ENCODE data around the gene SCLY. TPM values are rescaled to one million over a fixed set of nuclear protein-coding genes. Genes with fewer than 3 reads are reported as not detected.
A peak's percentile ranks its signal among the peaks of the same experiment; 100 is the strongest.

Gene SCLY
- total and polyA plus RNA-seq, 9 donors: 7.3 to 18.0 (median 12.5) TPM

DNA sequence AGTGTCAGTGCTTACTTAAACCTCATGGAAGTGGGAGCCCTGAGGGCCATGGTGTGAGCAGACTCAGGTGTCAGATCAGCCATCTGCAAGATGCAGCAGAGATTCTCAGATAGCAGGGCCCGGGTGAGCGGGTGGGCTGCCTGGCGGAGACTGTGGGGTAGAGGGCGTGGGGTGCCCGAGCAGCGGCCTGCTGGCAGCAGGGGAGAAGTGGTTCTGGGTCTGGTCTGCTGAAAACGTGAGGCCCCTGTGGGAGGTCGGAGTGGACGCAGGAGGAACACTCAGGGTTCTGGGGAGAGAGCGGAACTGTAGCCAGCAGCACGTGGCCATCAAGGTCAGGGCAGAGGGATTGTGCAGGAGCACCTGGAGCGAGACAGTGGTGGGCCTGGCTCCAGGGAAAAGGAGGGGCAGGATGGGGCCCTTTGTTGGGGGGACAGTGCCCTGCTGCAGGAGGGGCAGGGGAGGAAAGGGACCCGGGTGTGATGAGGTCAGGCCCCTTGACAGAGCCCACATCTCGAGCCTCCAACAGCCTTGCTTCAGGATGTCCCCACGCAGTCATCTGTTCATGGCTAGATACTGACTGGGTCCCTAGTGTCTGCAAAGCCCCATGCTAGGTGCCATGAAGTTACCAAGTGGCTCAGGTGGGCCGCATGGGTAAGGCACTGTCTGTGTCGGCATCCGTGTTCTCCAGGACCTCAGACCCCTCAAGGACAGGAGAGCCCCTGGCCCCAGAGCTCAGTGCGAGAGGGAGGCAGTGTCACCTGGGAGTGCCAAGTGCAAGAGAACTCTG lies 36.6 kb downstream of the SCLY start:
- no peak for DNase-seq
- H3K36me3 ChIP-seq: no peaks in the 10 kb centered on the region
- intact Hi-C loops (cut with DNase I): no loop called here
- TF ChIP-seq, protein P1, sequence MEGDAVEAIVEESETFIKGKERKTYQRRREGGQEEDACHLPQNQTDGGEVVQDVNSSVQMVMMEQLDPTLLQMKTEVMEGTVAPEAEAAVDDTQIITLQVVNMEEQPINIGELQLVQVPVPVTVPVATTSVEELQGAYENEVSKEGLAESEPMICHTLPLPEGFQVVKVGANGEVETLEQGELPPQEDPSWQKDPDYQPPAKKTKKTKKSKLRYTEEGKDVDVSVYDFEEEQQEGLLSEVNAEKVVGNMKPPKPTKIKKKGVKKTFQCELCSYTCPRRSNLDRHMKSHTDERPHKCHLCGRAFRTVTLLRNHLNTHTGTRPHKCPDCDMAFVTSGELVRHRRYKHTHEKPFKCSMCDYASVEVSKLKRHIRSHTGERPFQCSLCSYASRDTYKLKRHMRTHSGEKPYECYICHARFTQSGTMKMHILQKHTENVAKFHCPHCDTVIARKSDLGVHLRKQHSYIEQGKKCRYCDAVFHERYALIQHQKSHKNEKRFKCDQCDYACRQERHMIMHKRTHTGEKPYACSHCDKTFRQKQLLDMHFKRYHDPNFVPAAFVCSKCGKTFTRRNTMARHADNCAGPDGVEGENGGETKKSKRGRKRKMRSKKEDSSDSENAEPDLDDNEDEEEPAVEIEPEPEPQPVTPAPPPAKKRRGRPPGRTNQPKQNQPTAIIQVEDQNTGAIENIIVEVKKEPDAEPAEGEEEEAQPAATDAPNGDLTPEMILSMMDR (IDR thresholded peaks at IDR 0.05): no peak
- TF ChIP-seq POLR2A (IDR thresholded peaks at IDR 0.05): no peak
- no peak for TF ChIP-seq EP300 (IDR thresholded peaks at IDR 0.05)
- no peaks in the 10 kb centered on the region for H3K4me1 ChIP-seq (ENCODE audit: insufficient read depth)
- H3K9me3 ChIP-seq: no peaks in the 10 kb centered on the region
- WGBS, 3 donors: 68 to 74% (median 73%) methylated on average over 19 of the region's 19 CpGs
- no peak overlapping the region for H3K27ac ChIP-seq
- no peak overlapping the region for H3K4me3 ChIP-seq
- no peaks in the 10 kb centered on the region for H3K27me3 ChIP-seq

GRCh38 chr2:238097988-238098871 lies 37.4 kb downstream of the SCLY start:
- 81 to 83% (median 82%) methylated on average over 31 to 37 of the region's 37 CpGs for WGBS, 3 donors
- Histone ChIP-seq H3K4me1 (ENCODE audit: insufficient read depth) (no peaks in the 10 kb centered on the region), H3K27ac (no peak overlapping the region), H3K27me3 (no peaks in the 10 kb centered on the region), H3K36me3 (no peaks in the 10 kb centered on the region), H3K4me3 (no peak overlapping the region), H3K9me3 (no peaks in the 10 kb centered on the region)
- TF ChIP-seq, protein P1 (IDR thresholded peaks at IDR 0.05): no peak
- TF ChIP-seq POLR2A (IDR thresholded peaks at IDR 0.05) (no peak), EP300 (IDR thresholded peaks at IDR 0.05) (no peak)
- DNase-seq: peak in 1 of 5 donors; percentile 10
- intact Hi-C loops (cut with DNase I): no loop called here

DNA sequence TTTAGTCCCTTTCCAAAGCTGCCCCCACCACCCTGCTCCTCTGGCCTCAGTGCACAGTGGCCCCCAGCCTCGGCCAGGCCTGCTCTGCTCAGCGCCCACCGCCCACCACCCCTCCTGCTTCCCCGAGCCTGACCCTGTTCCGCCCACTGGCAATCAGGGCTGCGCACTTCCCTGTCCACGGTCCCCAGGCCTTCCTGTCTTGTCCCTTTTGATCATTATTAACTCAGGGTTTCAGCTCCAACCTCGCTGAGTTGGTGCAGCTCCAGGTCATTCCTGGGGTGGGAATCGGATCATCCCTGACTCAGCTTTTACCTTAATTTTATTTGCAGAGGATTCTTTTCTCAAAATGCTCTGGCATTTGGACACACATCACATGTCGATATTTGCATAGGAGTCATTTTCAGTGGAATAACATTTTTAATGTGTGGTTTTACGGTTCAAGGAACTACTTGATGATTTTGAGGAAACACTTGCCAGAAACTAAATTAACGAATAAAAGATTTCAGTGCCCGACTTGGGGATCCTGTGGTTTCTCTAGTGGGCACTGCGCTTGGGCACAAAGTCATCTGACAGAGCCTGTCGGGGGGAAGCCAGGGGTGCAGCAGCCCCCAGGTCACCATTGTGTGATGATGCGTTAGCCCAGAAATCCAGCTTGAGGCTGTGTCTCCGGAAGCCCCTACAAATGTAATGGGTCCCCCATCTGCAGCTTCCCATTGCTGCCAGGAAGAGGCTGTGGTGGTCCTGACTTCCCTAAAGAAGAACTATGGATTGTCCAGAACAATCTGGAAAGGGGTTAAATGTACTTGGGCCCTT lies 38.3 kb downstream of the SCLY start:
- 81 to 85% (median 84%) methylated on average over 17 of the region's 17 CpGs for WGBS, 3 donors
- Histone ChIP-seq H3K4me3 (no peak overlapping the region), H3K36me3 (no peaks in the 10 kb centered on the region), H3K27me3 (no peaks in the 10 kb centered on the region), H3K27ac (no peak overlapping the region), H3K9me3 (no peaks in the 10 kb centered on the region), H3K4me1 (ENCODE audit: insufficient read depth) (no peaks in the 10 kb centered on the region)
- no peak for TF ChIP-seq EP300 (IDR thresholded peaks at IDR 0.05)
- TF ChIP-seq, protein P1 (IDR thresholded peaks at IDR 0.05): no peak
- no peak for TF ChIP-seq POLR2A (IDR thresholded peaks at IDR 0.05)
- intact Hi-C loops (cut with DNase I): no loop called here
- peak in 1 of 5 donors; percentile 3 for DNase-seq

DNA sequence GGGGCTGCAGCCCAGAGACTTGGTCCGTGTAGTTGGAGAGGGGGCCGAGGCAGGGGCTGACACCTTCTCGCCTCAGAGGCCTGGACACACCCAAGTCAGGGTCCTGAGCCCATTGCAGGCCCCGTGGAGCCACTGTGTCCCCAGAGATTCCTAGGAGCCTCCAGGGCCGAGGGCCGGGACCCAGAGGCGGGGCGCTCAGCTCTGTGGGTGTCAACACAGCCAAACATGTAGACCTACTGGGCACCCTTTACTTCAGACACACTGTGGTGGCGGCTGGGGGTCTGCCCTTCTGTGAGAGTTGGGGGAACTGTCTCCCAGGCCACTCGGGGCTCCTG lies 38.9 kb downstream of the SCLY start:
- no peaks in the 10 kb centered on the region for H3K27me3 ChIP-seq
- intact Hi-C loops (cut with DNase I): no loop called here
- H3K4me1 ChIP-seq (ENCODE audit: insufficient read depth): no peaks in the 10 kb centered on the region
- DNase-seq: peak in 1 of 5 donors; percentile 4
- TF ChIP-seq, protein P1 (IDR thresholded peaks at IDR 0.05): no peak
- no peak for TF ChIP-seq EP300 (IDR thresholded peaks at IDR 0.05)
- no peak for TF ChIP-seq POLR2A (IDR thresholded peaks at IDR 0.05)
- H3K4me3 ChIP-seq: no peak overlapping the region
- WGBS, 3 donors: 88 to 94% (median 90%) methylated on average over 9 to 10 of the region's 10 CpGs
- no peaks in the 10 kb centered on the region for H3K36me3 ChIP-seq
- no peak overlapping the region for H3K27ac ChIP-seq
- H3K9me3 ChIP-seq: no peaks in the 10 kb centered on the region
